Body of pancreas (tissue), 4 donors: ENCODE data around the gene GTPBP1.

Experiments
- CTCF ChIP-seq, 7 experiments: fragments of 450-650 bp in 4 of 7; fragments of 200-600 bp in 3 of 7; sonication (generic) in 3 of 7; IDR thresholded peaks; one replicate each; pipeline ENCODE4 v1.5.1; 2016 to 2019; ENCODE audit warnings: antibody characterized with exemption in 7 of 7
- POLR2A ChIP-seq, 3 donors: fragments of 450-650 bp; IDR thresholded peaks; one replicate each; pipeline ENCODE4 v1.6.1; 2016; ENCODE audit warnings: antibody characterized with exemption in 3 of 3, mild to moderate bottlenecking in 2 of 3

GRCh38 chr22:38706901-38707195 is 1.1 kb downstream of the GTPBP1 start:
- TF ChIP-seq CTCF (IDR thresholded peaks at IDR 0.05), result no peak
- TF ChIP-seq POLR2A (IDR thresholded peaks at IDR 0.05), result no peak
